ENCODE data around the gene PITPNM1.

PITPNM1 gene

DNA sequence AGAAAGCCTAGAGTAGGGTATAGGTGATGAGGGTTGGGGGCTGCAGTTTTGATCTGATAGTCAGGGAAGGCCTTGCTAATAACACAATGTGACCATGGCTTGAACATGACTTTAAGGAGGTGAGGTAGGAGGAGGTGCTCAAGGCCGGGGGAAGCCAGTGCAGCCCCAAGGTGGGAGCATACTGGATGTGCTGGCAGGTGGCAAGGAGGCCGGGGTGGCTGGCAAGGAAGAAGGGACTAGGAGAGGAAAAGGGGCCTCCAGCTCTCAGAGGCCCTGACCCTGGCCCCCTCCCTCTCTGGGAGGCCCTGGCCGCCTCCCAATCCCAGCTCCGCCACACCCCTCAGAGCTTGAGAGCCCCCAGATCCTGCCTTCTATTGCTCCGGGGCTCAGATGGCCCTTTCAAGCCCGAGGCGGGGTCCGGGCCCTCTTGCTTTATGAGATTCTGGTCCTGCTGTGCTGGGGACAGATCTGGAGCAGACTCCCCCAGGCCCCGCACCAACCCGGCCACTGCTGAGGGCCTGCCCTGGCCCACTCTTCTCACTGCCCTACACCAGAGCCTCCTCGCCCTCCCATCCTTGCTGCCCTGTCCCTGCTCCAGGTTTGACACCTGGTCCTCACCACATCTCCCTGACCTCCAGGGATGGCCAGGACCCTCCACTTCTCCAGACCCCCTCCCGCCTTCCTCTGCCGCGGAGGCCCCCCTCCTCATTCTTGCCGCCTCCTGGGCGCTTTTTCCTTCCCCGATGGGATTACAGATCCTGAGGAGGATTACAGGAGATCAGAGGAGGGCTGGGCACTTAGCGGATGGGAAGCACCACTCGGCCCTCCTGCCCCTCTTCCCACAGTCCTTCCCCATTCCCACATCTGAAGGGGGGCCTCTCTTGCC, 1.8 kb downstream of the PITPNM1 start:
- Mint-ChIP-seq H3K36me3 (peaks cover 15% of the 10 kb centered on the region), H3K4me1 (peaks cover 28% of the 10 kb centered on the region), H3K9me3 (no peaks in the 10 kb centered on the region), H3K27ac (peak overlapping the region; percentile 43), H3K4me3 (peak overlapping the region; percentile 74), H3K27me3 (no peaks in the 10 kb centered on the region)
- ATAC-seq (ENCODE audit: low read depth) (no peak), DNase-seq (ENCODE audit: low spot score in 2 of 2) (no peak)

GRCh38 chr11:67502328-67502979, 2.7 kb downstream of the PITPNM1 start:
- Mint-ChIP-seq H3K27ac (peak overlapping the region; percentile 43), H3K27me3 (no peaks in the 10 kb centered on the region), H3K9me3 (no peaks in the 10 kb centered on the region), H3K36me3 (peaks cover 17% of the 10 kb centered on the region), H3K4me1 (peaks cover 28% of the 10 kb centered on the region), H3K4me3 (peak overlapping the region; percentile 74)
- no peak for DNase-seq (ENCODE audit: low spot score in 2 of 2)
- ATAC-seq (ENCODE audit: low read depth): no peak

DNA sequence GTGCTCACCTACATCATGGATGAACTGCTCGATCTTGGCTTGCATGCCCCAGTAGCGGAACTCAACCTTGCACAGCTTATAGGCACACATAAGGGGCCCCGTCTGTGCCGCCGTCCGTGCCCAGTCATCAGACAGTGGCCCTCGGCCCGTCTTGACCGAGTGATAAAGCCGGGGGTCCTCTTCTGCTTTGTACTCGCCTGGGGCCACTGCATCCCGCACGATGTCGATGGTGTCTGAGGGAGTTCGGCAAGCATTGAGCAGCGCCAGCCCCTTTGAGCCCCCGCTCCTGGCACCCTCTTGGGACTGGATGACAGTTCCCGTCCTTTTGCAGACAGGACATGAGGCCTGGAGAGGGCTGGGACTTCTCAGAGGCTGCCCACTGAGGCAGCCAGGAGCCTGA, 3.3 kb downstream of the PITPNM1 start:
- no peak overlapping the region for H3K27ac Mint-ChIP-seq
- H3K4me3 Mint-ChIP-seq: no peak overlapping the region

DNA sequence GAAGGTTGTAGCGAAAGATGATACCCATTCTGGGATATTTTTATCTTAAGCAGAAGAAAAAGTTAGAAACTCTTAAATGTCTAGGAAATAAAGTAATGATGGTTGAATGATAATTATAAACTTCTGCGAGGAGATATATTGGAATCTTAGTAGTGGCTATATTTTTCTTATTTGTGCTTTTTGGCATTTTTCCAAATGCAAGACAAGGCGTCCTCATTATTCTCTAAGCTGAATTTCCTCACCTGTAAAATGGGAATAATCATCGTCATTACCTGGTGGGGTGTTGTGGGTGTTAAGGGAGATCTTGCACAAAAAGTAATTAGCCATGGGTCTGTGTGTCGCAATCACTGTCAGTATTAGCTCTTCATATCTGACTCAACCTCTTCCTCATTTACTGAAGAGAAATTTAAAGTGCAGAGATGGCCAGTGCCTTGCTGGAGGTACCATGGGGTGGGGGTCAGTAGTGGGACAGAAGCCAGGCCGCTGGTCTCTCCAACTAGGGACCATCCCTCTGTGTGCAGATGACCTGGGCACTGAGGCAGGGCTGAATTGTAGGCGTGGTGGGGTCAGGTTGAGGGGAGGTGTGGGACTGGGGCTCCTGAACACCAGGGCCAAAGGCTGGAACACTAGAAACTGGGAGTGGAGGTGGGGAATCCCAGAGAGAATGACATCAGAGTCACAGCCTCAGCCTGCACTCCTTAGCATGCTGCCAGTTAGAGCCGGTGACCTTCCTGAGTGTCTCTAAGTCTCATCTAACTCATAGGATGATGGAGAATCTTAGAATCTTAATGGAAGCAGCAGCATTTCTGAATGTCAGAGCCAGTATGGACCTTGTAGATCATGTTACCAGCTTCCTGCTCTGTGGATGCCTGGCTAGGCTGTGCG, 4.1 kb downstream of the PITPNM1 start:
- DNase-seq (ENCODE audit: low spot score in 2 of 2): no peak
- no peaks in the 10 kb centered on the region for H3K27me3 Mint-ChIP-seq
- H3K4me1 Mint-ChIP-seq: peaks cover 23% of the 10 kb centered on the region
- no peak overlapping the region for H3K27ac Mint-ChIP-seq
- no peak for ATAC-seq (ENCODE audit: low read depth)
- peaks cover 18% of the 10 kb centered on the region for H3K36me3 Mint-ChIP-seq
- H3K9me3 Mint-ChIP-seq: no peaks in the 10 kb centered on the region
- no peak overlapping the region for H3K4me3 Mint-ChIP-seq

More for the DNA sequence above, 3.3 kb downstream of the PITPNM1 start:
- H3K36me3 Mint-ChIP-seq: peaks cover 17% of the 10 kb centered on the region
- H3K4me1 Mint-ChIP-seq: peaks cover 28% of the 10 kb centered on the region
- DNase-seq (ENCODE audit: low spot score in 2 of 2) (no peak), ATAC-seq (ENCODE audit: low read depth) (no peak)
- no peaks in the 10 kb centered on the region for H3K9me3 Mint-ChIP-seq
- no peaks in the 10 kb centered on the region for H3K27me3 Mint-ChIP-seq

DNA sequence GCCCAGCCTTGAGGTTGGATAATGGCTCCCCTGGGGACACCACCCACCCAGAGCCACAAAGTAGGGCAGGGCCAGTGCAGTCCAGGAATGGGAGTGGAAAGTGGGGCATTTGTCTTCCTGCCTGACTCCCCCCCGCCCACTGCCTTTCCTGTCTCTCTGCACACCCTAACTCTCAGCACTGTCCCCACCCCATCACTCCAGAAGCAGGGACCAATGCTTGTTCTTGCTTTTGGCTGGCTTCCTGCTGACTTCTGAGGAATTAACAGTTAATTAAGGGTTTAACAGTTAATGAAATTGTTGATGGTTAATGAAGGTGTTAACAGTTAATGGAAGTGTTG, 4.7 kb downstream of the PITPNM1 start:
- H3K4me3 Mint-ChIP-seq: no peak overlapping the region
- H3K9me3 Mint-ChIP-seq: no peaks in the 10 kb centered on the region
- H3K27ac Mint-ChIP-seq: no peak overlapping the region
- peaks cover 19% of the 10 kb centered on the region for H3K4me1 Mint-ChIP-seq
- ATAC-seq (ENCODE audit: low read depth) (no peak), DNase-seq (ENCODE audit: low spot score in 2 of 2) (no peak)
- peaks cover 23% of the 10 kb centered on the region for H3K36me3 Mint-ChIP-seq
- H3K27me3 Mint-ChIP-seq: no peaks in the 10 kb centered on the region

GRCh38 chr11:67499808-67500483, 5.2 kb downstream of the PITPNM1 start:
- DNase-seq (ENCODE audit: low spot score in 2 of 2) (no peak), ATAC-seq (ENCODE audit: low read depth) (no peak)
- Mint-ChIP-seq H3K27me3 (no peaks in the 10 kb centered on the region), H3K27ac (no peak overlapping the region), H3K4me1 (peaks cover 18% of the 10 kb centered on the region), H3K9me3 (no peaks in the 10 kb centered on the region), H3K36me3 (peaks cover 23% of the 10 kb centered on the region), H3K4me3 (no peak overlapping the region)

- DNase-seq (ENCODE audit: low spot score in 2 of 2) (no peak), ATAC-seq (ENCODE audit: low read depth) (no peak)
- H3K27ac Mint-ChIP-seq: no peak overlapping the region
- no peak overlapping the region for H3K4me3 Mint-ChIP-seq
- no peaks in the 10 kb centered on the region for H3K9me3 Mint-ChIP-seq
- peaks cover 26% of the 10 kb centered on the region for H3K36me3 Mint-ChIP-seq
- no peaks in the 10 kb centered on the region for H3K27me3 Mint-ChIP-seq
- peaks cover 13% of the 10 kb centered on the region for H3K4me1 Mint-ChIP-seq
Observed at GRCh38 chr11:67498544-67498972, 6.6 kb downstream of the PITPNM1 start.

DNA sequence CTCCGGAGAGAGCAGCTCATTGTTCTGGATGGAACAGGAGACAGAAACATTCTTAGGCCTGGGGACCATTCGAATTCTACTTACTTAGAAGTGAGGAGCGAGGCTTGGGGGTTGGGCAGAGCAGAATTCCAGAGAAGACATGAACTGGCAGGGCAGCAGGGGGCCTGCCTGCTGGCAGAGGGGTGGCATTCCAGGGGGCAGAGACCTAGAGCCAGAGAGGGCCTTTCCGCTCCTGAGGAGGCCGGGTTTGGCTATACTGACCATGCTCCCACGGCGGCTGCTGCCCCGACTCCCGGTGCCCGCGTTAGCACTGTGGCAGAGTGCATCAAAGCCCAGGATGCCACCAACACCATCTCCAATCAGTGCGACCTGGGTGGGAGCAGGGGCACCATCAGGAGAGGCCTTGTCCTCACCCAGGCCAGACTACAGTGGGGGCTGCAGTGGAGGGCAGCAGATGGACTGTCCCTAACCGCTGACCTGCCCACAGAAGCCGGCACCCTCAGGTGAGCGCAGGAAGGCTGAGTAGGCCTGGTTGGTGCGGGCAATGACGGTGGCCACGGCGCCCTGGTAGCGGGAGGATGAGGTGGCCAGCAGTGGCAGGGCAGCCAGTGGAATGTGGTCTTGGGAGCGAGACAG, 7.4 kb downstream of the PITPNM1 start:
- ATAC-seq (ENCODE audit: low read depth) (no peak), DNase-seq (ENCODE audit: low spot score in 2 of 2) (no peak)
- peaks cover 23% of the 10 kb centered on the region for H3K36me3 Mint-ChIP-seq
- H3K4me1 Mint-ChIP-seq: peaks cover 7% of the 10 kb centered on the region
- no peaks in the 10 kb centered on the region for H3K9me3 Mint-ChIP-seq
- H3K27me3 Mint-ChIP-seq: no peaks in the 10 kb centered on the region
- no peak overlapping the region for H3K4me3 Mint-ChIP-seq
- no peak overlapping the region for H3K27ac Mint-ChIP-seq

DNA sequence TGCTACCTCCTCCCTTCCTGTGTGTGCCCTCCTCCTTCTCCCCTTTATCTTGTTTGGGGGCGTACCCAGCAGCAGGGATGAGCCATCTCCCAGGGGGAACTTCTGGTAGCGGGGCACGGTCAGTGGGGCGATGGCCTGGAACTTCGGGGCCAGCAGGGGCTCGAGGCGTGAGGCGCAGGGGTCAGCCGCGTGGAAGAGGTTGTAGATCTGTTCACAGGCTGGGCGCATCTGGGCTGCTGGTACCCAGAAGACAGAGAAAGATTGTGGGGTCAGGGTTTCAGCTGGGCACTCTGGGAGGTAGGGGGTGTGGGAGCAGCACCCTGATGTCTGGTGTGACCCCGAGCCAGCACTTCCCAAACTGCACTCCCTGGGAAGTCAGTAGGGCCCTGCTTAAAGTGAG, 9.1 kb downstream of the PITPNM1 start:
- DNase-seq (ENCODE audit: low spot score in 2 of 2): no peak

DNA sequence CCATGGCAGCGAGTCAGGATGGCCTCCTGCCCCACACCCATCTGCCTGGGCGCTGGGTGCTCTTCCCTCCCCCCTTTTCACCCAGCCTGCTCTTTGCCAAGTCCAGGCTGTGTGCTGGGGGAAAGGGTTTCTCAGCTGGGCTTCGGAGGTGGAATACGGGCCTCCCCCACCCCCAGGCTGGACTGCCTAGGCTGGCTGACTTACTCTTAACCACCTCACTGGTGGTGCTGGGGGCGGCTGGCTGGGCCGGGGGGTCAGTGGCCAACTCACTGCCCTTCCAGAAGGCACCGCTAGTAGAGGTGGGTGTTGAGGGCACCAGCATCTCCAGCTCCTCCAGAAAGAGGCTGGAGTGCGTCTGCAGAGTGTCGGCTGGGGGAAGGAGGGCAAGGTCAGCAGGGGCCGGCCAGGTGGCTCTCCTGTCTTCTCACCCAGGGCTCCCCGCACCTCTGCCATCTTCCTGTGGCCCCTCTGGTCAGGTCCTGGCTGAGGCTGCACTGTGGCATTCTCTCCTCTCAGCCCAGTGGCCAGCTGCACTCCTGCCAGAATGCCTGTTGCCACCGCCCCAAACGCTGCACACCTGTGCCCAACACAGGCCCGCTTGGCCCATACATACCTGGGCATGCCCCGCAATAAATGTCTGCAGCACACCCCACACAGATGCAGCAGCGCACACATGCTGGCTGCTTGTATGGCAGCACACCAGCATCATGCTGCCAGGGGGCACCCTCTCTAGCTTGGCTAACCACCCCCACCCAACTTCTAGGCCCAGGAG, 9.7 kb downstream of the PITPNM1 start:
- Mint-ChIP-seq H3K9me3 (no peaks in the 10 kb centered on the region), H3K27me3 (no peaks in the 10 kb centered on the region), H3K36me3 (peaks cover 18% of the 10 kb centered on the region), H3K4me3 (no peak overlapping the region), H3K27ac (no peak overlapping the region), H3K4me1 (peaks cover 5% of the 10 kb centered on the region)
- ATAC-seq (ENCODE audit: low read depth): no peak
- DNase-seq (ENCODE audit: low spot score in 2 of 2): no peak

More for the DNA sequence above, 9.1 kb downstream of the PITPNM1 start:
- ATAC-seq (ENCODE audit: low read depth): no peak
- Mint-ChIP-seq H3K4me1 (peaks cover 5% of the 10 kb centered on the region), H3K27me3 (no peaks in the 10 kb centered on the region), H3K27ac (no peak overlapping the region), H3K36me3 (peaks cover 22% of the 10 kb centered on the region), H3K9me3 (no peaks in the 10 kb centered on the region), H3K4me3 (no peak overlapping the region)

DNA sequence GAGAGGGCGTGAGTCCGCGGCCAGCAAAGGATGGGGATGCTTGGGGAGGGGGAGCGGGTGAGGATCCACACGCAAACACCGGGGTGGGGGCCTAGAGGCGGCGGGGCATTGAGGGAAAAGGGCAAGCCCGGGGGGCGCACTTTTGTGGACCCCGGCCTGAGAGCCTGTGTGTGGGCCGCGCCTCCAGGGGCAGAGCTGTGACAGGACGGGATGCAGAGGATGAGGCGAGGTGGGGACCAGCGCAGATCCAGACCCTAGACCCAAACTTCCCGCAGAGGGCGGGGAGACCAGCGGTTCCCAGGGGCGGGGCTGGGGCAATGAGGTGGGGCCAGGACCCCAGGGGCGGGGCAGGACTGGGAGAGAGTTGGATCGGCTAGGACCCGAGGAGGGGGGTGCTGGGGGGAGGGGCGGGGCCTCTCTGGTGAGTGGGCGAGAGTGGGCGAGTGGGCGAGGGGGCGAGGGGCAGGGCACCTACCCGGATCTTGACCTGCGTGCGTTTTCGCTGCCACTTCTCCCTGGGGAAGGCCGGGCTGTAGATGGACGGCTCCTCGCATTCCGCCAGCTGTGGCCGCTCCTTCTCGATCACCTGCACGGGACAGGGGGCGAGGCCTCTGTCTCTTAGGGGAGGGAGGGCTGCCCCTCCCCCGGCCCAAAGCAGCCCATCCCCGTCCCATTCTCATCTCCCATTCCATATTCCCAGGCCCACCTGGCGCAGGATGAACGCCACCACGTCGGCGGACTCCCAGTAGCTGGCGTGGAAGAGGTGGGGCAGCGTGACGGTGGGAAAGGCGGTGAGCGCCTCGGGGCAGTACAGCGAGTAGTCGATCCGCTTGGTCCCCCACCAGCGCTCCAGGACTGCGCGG, 10.6 kb downstream of the PITPNM1 start:
- Mint-ChIP-seq H3K36me3 (peaks cover 21% of the 10 kb centered on the region), H3K9me3 (no peaks in the 10 kb centered on the region), H3K4me1 (peaks cover 8% of the 10 kb centered on the region), H3K27ac (no peak overlapping the region), H3K4me3 (no peak overlapping the region), H3K27me3 (no peaks in the 10 kb centered on the region)
- ATAC-seq (ENCODE audit: low read depth): no peak
- no peak for DNase-seq (ENCODE audit: low spot score in 2 of 2)

All from memory B cell (primary cell).